Mucosa of descending colon (tissue), 3 donors: ENCODE data around the gene MSMP. TPM values are rescaled to one million over a fixed set of nuclear protein-coding genes. Genes with fewer than 3 reads are reported as not detected.

Source experiments
- ATAC-seq: fragments of 200-7000 bp; cut with Tn5 transposase; one replicate; pipeline ENCODE4 v1.9.1; 2020; ENCODE audit warnings: mild to moderate bottlenecking, moderate library complexity
- DNase-seq, 3 donors: peaks; one replicate each; pipeline ENCODE4 v3.0.0-alpha.2; 2020
- H3K36me3 ChIP-seq: fragments of 200-600 bp; one replicate; pipeline ENCODE4 v1.8.0; 2021; ENCODE audit warnings: low read depth, mild to moderate bottlenecking
- H3K4me1 ChIP-seq: fragments of 200-600 bp; one replicate; pipeline ENCODE4 v1.8.0; 2021; ENCODE audit warnings: low read depth, mild to moderate bottlenecking
- H3K4me3 ChIP-seq: fragments of 200-600 bp; one replicate; pipeline ENCODE4 v1.8.0; 2021; ENCODE audit warnings: mild to moderate bottlenecking
- H3K9me3 ChIP-seq: fragments of 200-600 bp; one replicate; pipeline ENCODE4 v1.8.0; 2021; ENCODE audit warnings: mild to moderate bottlenecking
- intact Hi-C, 2 donors: fragments of 100-400 bp; cut with DNase I in 1 of 2; cut with micrococcal nuclease in 1 of 2; formaldehyde crosslinking; loops; one replicate each; pipeline versions ENCODE4 v1.11.0 to v1.11.1; 2022; cut with DNase I, micrococcal nuclease
- total RNA-seq, 3 donors: library from RNA; stranded (reverse); fragmentation: NEBNext Ultra II Directional in 2 of 3; extraction: Animal tissue kit (Norgen Biotek cat#: 25700) in 2 of 3; gene quantifications; one replicate each; pipeline versions ENCODE4 v1.2.1 to v1.2.4, GENCODE V29; 2021 to 2023
- TF ChIP-seq, protein P1 (sequence below): fragments of 200-600 bp; IDR thresholded peaks from one replicate; pipeline ENCODE4 v1.8.0; 2022; ENCODE audit warnings: antibody characterized with exemption, mild to moderate bottlenecking
- donor health status: DM: no; HTN: no; CAD: no; lungs with moderate emphysema.
- donor health status: DM: no; HTN: no; CAD: no.
- donor health status: DM: no; HTN: yes; CAD: no.

MSMP gene
- total RNA-seq, 3 donors from 2014 or later: 0.48 TPM; not detected in 2

DNA sequence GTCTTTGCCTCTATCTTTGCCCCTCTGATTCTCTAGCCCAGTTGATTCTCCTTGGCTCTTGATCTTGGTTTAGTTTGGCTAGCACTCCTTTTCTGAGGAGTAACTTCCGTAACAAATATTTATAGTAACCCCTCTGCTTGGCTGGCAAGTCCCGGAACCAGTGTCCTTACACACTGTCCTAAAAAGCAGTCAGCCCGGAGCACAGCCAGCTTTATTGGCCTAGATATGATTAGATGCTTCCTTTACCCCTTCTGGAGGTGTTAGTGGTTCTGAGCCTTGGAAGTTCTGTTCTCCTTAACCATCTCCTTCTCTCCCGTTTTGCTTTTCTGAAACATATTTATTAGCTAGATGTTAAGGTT lies 17.0 kb upstream of the MSMP start:
- intact Hi-C loops: no loop called here
- TF ChIP-seq, protein P1, sequence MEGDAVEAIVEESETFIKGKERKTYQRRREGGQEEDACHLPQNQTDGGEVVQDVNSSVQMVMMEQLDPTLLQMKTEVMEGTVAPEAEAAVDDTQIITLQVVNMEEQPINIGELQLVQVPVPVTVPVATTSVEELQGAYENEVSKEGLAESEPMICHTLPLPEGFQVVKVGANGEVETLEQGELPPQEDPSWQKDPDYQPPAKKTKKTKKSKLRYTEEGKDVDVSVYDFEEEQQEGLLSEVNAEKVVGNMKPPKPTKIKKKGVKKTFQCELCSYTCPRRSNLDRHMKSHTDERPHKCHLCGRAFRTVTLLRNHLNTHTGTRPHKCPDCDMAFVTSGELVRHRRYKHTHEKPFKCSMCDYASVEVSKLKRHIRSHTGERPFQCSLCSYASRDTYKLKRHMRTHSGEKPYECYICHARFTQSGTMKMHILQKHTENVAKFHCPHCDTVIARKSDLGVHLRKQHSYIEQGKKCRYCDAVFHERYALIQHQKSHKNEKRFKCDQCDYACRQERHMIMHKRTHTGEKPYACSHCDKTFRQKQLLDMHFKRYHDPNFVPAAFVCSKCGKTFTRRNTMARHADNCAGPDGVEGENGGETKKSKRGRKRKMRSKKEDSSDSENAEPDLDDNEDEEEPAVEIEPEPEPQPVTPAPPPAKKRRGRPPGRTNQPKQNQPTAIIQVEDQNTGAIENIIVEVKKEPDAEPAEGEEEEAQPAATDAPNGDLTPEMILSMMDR: no peak
- H3K36me3 ChIP-seq: no peaks in the 10 kb centered on the region

DNA sequence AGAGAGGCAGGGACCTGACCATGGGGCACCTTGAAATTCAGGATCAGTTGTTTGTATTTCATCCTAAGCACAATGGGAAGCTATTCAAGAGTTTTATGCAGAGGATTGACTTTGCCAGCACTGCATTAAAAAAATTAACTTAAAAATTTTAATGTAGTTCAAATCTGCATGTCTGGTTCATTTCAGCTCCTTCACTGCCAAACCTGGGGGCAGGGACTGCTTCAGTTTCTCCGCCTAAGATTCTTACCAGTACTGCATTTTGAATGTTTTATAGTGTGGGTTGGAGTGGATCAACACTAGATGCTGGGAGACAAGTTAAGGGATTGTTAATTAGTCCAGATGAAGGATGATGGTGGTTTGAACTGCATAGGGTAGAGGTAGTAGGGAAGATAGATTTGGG lies 15.7 kb upstream of the MSMP start:
- Histone ChIP-seq H3K9me3 (no peaks in the 10 kb centered on the region), H3K36me3 (no peaks in the 10 kb centered on the region), H3K4me1 (peaks cover 23% of the 10 kb centered on the region), H3K4me3 (no peak overlapping the region)
- DNase-seq (no peak), ATAC-seq (no peak)
- intact Hi-C loops: no loop called here
- TF ChIP-seq, protein P1: no peak

More for the DNA sequence above, 17.0 kb upstream of the MSMP start:
- ATAC-seq (peak; percentile 69), DNase-seq (peak in 1 of 3 donors; percentile 45)
- no peak overlapping the region for H3K4me3 ChIP-seq
- H3K9me3 ChIP-seq: no peaks in the 10 kb centered on the region
- H3K4me1 ChIP-seq: peaks cover 23% of the 10 kb centered on the region

GRCh38 chr9:35767458-35767857 lies 13.4 kb upstream of the MSMP start:
- intact Hi-C loops: no loop called here

DNA sequence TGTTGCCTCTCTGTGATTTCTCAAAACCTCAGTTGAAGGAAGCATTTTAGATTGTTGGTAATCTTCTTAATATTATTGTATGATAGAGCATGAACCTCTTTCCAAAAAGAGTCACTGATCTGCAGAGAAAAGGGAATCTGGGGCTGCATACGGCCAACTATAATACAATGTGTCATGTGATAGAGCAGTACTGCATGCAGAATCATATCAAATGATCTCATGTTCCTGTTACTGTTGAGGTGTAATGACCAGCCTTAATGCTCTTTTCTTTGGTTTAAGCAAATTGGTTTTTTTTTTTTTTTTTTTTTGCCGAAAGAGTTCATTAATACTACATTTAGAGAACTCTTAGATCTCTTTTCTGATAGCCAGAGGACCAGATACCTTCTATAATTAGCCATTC lies 12.9 kb upstream of the MSMP start:
- Histone ChIP-seq H3K9me3 (no peaks in the 10 kb centered on the region), H3K4me3 (no peak overlapping the region), H3K36me3 (no peaks in the 10 kb centered on the region), H3K4me1 (peaks cover 17% of the 10 kb centered on the region)
- TF ChIP-seq, protein P1: no peak
- ATAC-seq (no peak), DNase-seq (no peak)
- intact Hi-C loops: no loop called here

More at GRCh38 chr9:35767458-35767857, 13.4 kb upstream of the MSMP start:
- ATAC-seq (no peak), DNase-seq (no peak)
- Histone ChIP-seq H3K9me3 (no peaks in the 10 kb centered on the region), H3K4me3 (no peak overlapping the region), H3K36me3 (no peaks in the 10 kb centered on the region), H3K4me1 (peaks cover 21% of the 10 kb centered on the region)
- TF ChIP-seq, protein P1: no peak

GRCh38 chr9:35763803-35764202 lies 9.7 kb upstream of the MSMP start:
- H3K4me3 ChIP-seq: no peak overlapping the region
- intact Hi-C loops: no loop called here
- DNase-seq (no peak), ATAC-seq (no peak)
- H3K4me1 ChIP-seq: peaks cover under 1% of the 10 kb centered on the region
- no peaks in the 10 kb centered on the region for H3K9me3 ChIP-seq
- no peaks in the 10 kb centered on the region for H3K36me3 ChIP-seq
- TF ChIP-seq, protein P1: no peak

GRCh38 chr9:35763181-35763580 lies 9.1 kb upstream of the MSMP start:
- peaks cover 7% of the 10 kb centered on the region for H3K4me1 ChIP-seq
- no peak for ATAC-seq
- no peaks in the 10 kb centered on the region for H3K9me3 ChIP-seq
- intact Hi-C loops: no loop called here
- DNase-seq: no peak
- TF ChIP-seq, protein P1: no peak
- H3K4me3 ChIP-seq: no peak overlapping the region
- H3K36me3 ChIP-seq: no peaks in the 10 kb centered on the region
